HepG2 (cell line): ENCODE results near the gene ITCH. TPM values are rescaled to one million over a fixed set of nuclear protein-coding genes. Genes with fewer than 3 reads are reported as not detected.

ENCODE experiments used
- ATM ChIP-seq: fragments of 450-650 bp; IDR thresholded peaks from 2 replicates; pipeline ENCODE4 v1.7.1; 2017; ENCODE audit warnings: mild to moderate bottlenecking, borderline replicate concordance
- MIER2 ChIP-seq: IDR thresholded peaks from 2 replicates; pipeline ENCODE4 v1.6.1; 2016; ENCODE audit warnings: missing biosample characterization, missing genetic modification reagents
- NFIB ChIP-seq: sonication (generic); formaldehyde crosslinking; IDR thresholded peaks from 2 replicates; pipeline ENCODE4 v1.9.0; 2021; ENCODE audit warnings: missing genetic modification reagents, mild to moderate bottlenecking, borderline replicate concordance
- NR2F1 ChIP-seq, 2 experiments: fragments of 450-650 bp in 1 of 2; formaldehyde crosslinking in 1 of 2; IDR thresholded peaks; 2 replicates each; pipeline versions ENCODE4 v1.5.0 to v1.6.1; 2016 to 2020; ENCODE audit warnings: mild to moderate bottlenecking in 1 of 2, missing compliant biosample characterization in 1 of 2, missing genetic modification reagents in 1 of 2, moderate library complexity in 1 of 2
- SP4 ChIP-seq: sonication (generic); formaldehyde crosslinking; IDR thresholded peaks from 2 replicates; pipeline ENCODE4 v1.8.1; 2023; ENCODE audit warnings: mild to moderate bottlenecking, missing genetic modification reagents
- ZNF124 ChIP-seq: sonication (generic); formaldehyde crosslinking; IDR thresholded peaks from 2 replicates; pipeline ENCODE4 v1.4.0; 2020; ENCODE audit warnings: missing genetic modification reagents
- polyA plus RNA-seq, 8 experiments: library from polyadenylated mRNA; depleted of rRNA in 3 of 8; stranded (reverse) in 7 of 8; unstranded in 1 of 8; fragments of >200 nt; fragmentation: Illumina TruSeq in 4 of 8; extraction: Trizol in 4 of 8; gene quantifications; 2 replicates each; pipeline versions ENCODE4 v1.2.1 to v1.2.3, GENCODE V29; 2011 to 2016; ENCODE audit warnings: low read depth in 4 of 8, missing spikeins in 1 of 8, mixed read lengths in 1 of 8; ENCODE audit not compliant: insufficient read depth in 1 of 8
- total RNA-seq, 5 experiments: library from RNA; depleted of rRNA; stranded (reverse); fragments of >200 nt; fragmentation: Illumina TruSeq; extraction: Trizol; gene quantifications; 2 replicates each; pipeline ENCODE4 v1.2.3, GENCODE V29; 2016; ENCODE audit warnings: low read depth in 1 of 5
- TF ChIP-seq, protein P1 (sequence below): sonication (generic); formaldehyde crosslinking; IDR thresholded peaks from 2 replicates; pipeline ENCODE4 v1.9.0; 2021; ENCODE audit warnings: mild to moderate bottlenecking, missing genetic modification reagents
- TF ChIP-seq, protein P2 (sequence below), 2 experiments: sonication (generic) in 1 of 2; formaldehyde crosslinking in 1 of 2; IDR thresholded peaks; 2 replicates each; pipeline versions ENCODE4 v1.4.0 to v1.6.1; 2018 to 2020; ENCODE audit warnings: missing genetic modification reagents in 2 of 2, borderline replicate concordance in 1 of 2, low read depth in 1 of 2, mild to moderate bottlenecking in 1 of 2, missing biosample characterization in 1 of 2
- TF ChIP-seq, protein P3 (sequence below): sonication (generic); formaldehyde crosslinking; conservative IDR thresholded peaks from 2 replicates; pipeline ENCODE4 v1.4.0; 2020; ENCODE audit warnings: missing genetic modification reagents
- TF ChIP-seq, protein P4 (sequence below): sonication (generic); formaldehyde crosslinking; IDR thresholded peaks from 2 replicates; pipeline ENCODE4 v1.8.0; 2022; ENCODE audit warnings: missing genetic modification reagents, mild to moderate bottlenecking, borderline replicate concordance
- TF ChIP-seq, protein P5 (sequence below): sonication (generic); formaldehyde crosslinking; IDR thresholded peaks from 2 replicates; pipeline ENCODE4 v1.4.0; 2020; ENCODE audit warnings: missing genetic modification reagents
- TF ChIP-seq, protein P6 (sequence below): sonication (generic); IDR thresholded peaks from 2 replicates; pipeline ENCODE4 v1.6.1; 2016; ENCODE audit warnings: low read depth, borderline replicate concordance
- TF ChIP-seq, protein P7 (sequence below): sonication (generic); formaldehyde crosslinking; IDR thresholded peaks from 2 replicates; pipeline ENCODE4 v1.5.0; 2020; ENCODE audit warnings: mild to moderate bottlenecking, missing genetic modification reagents, borderline replicate concordance

ITCH gene
- total and polyA plus RNA-seq, 2 of the 13 experiments (the other 11 are each of a cell fraction or from before 2014, with no cell fraction given): 20.5 to 112 TPM

DNA sequence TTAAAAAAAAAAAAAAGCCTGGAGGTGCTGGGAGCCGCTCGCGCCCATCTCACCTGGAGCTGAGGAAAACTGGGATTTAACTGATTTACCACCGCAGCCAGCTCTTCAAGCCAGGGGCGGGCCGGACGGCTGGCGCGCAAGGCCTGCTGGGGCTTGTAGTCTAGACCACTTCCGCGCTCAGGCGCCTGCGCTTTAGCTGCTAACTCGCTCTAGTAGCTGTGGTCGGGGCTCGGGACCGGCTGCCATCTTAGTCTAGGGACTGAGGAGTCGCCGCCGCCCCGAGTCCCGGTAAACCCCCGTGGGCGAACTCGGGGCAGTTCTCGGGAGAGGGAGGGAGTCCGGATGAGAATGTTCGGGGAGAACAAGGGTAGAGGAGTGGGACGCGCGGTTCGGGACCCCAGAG, at the start of gene ITCH (continued):
- TF ChIP-seq, protein P1, sequence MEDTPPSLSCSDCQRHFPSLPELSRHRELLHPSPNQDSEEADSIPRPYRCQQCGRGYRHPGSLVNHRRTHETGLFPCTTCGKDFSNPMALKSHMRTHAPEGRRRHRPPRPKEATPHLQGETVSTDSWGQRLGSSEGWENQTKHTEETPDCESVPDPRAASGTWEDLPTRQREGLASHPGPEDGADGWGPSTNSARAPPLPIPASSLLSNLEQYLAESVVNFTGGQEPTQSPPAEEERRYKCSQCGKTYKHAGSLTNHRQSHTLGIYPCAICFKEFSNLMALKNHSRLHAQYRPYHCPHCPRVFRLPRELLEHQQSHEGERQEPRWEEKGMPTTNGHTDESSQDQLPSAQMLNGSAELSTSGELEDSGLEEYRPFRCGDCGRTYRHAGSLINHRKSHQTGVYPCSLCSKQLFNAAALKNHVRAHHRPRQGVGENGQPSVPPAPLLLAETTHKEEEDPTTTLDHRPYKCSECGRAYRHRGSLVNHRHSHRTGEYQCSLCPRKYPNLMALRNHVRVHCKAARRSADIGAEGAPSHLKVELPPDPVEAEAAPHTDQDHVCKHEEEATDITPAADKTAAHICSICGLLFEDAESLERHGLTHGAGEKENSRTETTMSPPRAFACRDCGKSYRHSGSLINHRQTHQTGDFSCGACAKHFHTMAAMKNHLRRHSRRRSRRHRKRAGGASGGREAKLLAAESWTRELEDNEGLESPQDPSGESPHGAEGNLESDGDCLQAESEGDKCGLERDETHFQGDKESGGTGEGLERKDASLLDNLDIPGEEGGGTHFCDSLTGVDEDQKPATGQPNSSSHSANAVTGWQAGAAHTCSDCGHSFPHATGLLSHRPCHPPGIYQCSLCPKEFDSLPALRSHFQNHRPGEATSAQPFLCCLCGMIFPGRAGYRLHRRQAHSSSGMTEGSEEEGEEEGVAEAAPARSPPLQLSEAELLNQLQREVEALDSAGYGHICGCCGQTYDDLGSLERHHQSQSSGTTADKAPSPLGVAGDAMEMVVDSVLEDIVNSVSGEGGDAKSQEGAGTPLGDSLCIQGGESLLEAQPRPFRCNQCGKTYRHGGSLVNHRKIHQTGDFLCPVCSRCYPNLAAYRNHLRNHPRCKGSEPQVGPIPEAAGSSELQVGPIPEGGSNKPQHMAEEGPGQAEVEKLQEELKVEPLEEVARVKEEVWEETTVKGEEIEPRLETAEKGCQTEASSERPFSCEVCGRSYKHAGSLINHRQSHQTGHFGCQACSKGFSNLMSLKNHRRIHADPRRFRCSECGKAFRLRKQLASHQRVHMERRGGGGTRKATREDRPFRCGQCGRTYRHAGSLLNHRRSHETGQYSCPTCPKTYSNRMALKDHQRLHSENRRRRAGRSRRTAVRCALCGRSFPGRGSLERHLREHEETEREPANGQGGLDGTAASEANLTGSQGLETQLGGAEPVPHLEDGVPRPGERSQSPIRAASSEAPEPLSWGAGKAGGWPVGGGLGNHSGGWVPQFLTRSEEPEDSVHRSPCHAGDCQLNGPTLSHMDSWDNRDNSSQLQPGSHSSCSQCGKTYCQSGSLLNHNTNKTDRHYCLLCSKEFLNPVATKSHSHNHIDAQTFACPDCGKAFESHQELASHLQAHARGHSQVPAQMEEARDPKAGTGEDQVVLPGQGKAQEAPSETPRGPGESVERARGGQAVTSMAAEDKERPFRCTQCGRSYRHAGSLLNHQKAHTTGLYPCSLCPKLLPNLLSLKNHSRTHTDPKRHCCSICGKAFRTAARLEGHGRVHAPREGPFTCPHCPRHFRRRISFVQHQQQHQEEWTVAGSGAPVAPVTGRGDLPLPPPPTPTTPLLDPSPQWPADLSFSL (CRISPR knock-in tag): no peak
- TF ChIP-seq, protein P2, sequence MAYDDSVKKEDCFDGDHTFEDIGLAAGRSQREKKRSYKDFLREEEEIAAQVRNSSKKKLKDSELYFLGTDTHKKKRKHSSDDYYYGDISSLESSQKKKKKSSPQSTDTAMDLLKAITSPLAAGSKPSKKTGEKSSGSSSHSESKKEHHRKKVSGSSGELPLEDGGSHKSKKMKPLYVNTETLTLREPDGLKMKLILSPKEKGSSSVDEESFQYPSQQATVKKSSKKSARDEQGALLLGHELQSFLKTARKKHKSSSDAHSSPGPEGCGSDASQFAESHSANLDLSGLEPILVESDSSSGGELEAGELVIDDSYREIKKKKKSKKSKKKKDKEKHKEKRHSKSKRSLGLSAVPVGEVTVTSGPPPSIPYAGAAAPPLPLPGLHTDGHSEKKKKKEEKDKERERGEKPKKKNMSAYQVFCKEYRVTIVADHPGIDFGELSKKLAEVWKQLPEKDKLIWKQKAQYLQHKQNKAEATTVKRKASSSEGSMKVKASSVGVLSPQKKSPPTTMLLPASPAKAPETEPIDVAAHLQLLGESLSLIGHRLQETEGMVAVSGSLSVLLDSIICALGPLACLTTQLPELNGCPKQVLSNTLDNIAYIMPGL (CRISPR knock-in tag; IDR thresholded peaks at IDR 0.05; ENCODE audit: borderline replicate concordance in 1 of 2, low read depth in 1 of 2): peak; percentile 66 to 90; a peak in 3 of 4 replicates
- TF ChIP-seq ATM (no peak), NFIB (CRISPR knock-in tag) (no peak), ZNF124 (CRISPR knock-in tag) (peak; percentile 94), NR2F1 (CRISPR knock-in tag; IDR thresholded peaks at IDR 0.05) (no peak), MIER2 (CRISPR knock-in tag) (no peak; the same call in 1 of the 2 replicates), SP4 (CRISPR knock-in tag) (peak; percentile 79)
- TF ChIP-seq, protein P3, sequence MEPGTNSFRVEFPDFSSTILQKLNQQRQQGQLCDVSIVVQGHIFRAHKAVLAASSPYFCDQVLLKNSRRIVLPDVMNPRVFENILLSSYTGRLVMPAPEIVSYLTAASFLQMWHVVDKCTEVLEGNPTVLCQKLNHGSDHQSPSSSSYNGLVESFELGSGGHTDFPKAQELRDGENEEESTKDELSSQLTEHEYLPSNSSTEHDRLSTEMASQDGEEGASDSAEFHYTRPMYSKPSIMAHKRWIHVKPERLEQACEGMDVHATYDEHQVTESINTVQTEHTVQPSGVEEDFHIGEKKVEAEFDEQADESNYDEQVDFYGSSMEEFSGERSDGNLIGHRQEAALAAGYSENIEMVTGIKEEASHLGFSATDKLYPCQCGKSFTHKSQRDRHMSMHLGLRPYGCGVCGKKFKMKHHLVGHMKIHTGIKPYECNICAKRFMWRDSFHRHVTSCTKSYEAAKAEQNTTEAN (CRISPR knock-in tag): 0 out of 2 replicates have a peak, but pooled peaks have one; percentile 52
- TF ChIP-seq, protein P4, sequence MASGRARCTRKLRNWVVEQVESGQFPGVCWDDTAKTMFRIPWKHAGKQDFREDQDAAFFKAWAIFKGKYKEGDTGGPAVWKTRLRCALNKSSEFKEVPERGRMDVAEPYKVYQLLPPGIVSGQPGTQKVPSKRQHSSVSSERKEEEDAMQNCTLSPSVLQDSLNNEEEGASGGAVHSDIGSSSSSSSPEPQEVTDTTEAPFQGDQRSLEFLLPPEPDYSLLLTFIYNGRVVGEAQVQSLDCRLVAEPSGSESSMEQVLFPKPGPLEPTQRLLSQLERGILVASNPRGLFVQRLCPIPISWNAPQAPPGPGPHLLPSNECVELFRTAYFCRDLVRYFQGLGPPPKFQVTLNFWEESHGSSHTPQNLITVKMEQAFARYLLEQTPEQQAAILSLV: no peak
- TF ChIP-seq, protein P5, sequence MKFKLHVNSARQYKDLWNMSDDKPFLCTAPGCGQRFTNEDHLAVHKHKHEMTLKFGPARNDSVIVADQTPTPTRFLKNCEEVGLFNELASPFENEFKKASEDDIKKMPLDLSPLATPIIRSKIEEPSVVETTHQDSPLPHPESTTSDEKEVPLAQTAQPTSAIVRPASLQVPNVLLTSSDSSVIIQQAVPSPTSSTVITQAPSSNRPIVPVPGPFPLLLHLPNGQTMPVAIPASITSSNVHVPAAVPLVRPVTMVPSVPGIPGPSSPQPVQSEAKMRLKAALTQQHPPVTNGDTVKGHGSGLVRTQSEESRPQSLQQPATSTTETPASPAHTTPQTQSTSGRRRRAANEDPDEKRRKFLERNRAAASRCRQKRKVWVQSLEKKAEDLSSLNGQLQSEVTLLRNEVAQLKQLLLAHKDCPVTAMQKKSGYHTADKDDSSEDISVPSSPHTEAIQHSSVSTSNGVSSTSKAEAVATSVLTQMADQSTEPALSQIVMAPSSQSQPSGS (CRISPR knock-in tag): peak; percentile 61
- TF ChIP-seq, protein P6, sequence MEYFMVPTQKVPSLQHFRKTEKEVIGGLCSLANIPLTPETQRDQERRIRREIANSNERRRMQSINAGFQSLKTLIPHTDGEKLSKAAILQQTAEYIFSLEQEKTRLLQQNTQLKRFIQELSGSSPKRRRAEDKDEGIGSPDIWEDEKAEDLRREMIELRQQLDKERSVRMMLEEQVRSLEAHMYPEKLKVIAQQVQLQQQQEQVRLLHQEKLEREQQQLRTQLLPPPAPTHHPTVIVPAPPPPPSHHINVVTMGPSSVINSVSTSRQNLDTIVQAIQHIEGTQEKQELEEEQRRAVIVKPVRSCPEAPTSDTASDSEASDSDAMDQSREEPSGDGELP: peak; percentile 80
- TF ChIP-seq, protein P7, sequence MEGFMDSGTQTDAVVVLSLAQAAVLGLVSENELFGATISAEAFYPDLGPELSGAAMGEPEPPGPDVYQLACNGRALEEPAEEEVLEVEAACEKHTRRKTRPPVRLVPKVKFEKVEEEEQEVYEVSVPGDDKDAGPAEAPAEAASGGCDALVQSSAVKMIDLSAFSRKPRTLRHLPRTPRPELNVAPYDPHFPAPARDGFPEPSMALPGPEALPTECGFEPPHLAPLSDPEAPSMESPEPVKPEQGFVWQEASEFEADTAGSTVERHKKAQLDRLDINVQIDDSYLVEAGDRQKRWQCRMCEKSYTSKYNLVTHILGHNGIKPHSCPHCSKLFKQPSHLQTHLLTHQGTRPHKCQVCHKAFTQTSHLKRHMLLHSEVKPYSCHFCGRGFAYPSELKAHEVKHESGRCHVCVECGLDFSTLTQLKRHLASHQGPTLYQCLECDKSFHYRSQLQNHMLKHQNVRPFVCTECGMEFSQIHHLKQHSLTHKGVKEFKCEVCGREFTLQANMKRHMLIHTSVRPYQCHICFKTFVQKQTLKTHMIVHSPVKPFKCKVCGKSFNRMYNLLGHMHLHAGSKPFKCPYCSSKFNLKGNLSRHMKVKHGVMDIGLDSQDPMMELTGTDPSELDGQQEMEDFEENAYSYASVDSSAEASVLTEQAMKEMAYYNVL (CRISPR knock-in tag): peak; percentile 82
